B cell (primary cell): ENCODE measurements around the gene UGT2B15. TPM values are rescaled to one million over a fixed set of nuclear protein-coding genes. Genes with fewer than 3 reads are reported as not detected.

Source experiments
- ATAC-seq: fragments of 200-7000 bp; cut with Tn5 transposase; one replicate; pipeline ENCODE4 v1.10.0; 2021; ENCODE audit warnings: low read depth, mild to moderate bottlenecking, moderate number of reproducible peaks, moderate library complexity
- CTCF ChIA-PET: fragments of 350-600 bp; sonication (Branson Sonifier 250); formaldehyde crosslinking; loops from one replicate; lab custom pipeline; 2021; ENCODE audit warnings: antibody characterized with exemption, inconsistent platforms; lab: Charles Lee
- POLR2A ChIA-PET: fragments of 350-600 bp; sonication (Branson Sonifier 250); formaldehyde crosslinking; loops from one replicate; lab custom pipeline; 2021; ENCODE audit warnings: antibody characterized with exemption; lab: Charles Lee
- DNase-seq: peaks from one replicate; pipeline ENCODE4 v3.0.0; 2013
- H2AFZ ChIP-seq: 2 replicates; pipeline ENCODE4 v1.6.1; 2012; ENCODE audit warnings: mild to moderate bottlenecking, low read depth, low read length; ENCODE audit not compliant: insufficient read depth, poor library complexity, severe bottlenecking
- H3K27ac ChIP-seq, 2 donors: 1 replicate in 1 of 2; 2 replicates in 1 of 2; pipeline ENCODE4 v1.5.1; 2012 to 2013; ENCODE audit warnings: low read length in 2 of 2, mild to moderate bottlenecking in 2 of 2, moderate library complexity in 1 of 2
- H3K27me3 ChIP-seq, 4 experiments: fragments of 200-600 bp in 1 of 4; sonication (generic) in 1 of 4; replicated peaks in 1 of 4; 1 replicate in 2 of 4; 2 replicates in 2 of 4; pipeline versions ENCODE4 v1.6.1 to v1.7.0; 2013 to 2016; ENCODE audit warnings: low read length in 3 of 4, mild to moderate bottlenecking in 2 of 4, mixed read lengths in 1 of 4, moderate library complexity in 1 of 4; ENCODE audit not compliant: insufficient read depth in 4 of 4, control insufficient read depth in 3 of 4; ENCODE audit errors: control extremely low read depth in 1 of 4
- H3K36me3 ChIP-seq, 2 experiments: replicated peaks in 1 of 2; 1 replicate in 1 of 2; 2 replicates in 1 of 2; pipeline versions ENCODE4 v1.6.1 to v1.7.1; 2013; ENCODE audit warnings: low read length in 1 of 2; ENCODE audit not compliant: insufficient read depth in 2 of 2, control insufficient read depth in 1 of 2; ENCODE audit errors: control extremely low read depth in 1 of 2, extremely low read depth in 1 of 2
- H3K4me1 ChIP-seq, 2 donors: fragments of 200-600 bp in 1 of 2; sonication (generic) in 1 of 2; 1 replicate in 1 of 2; 2 replicates in 1 of 2; pipeline versions ENCODE4 v1.5.1 to v1.6.1; 2013 to 2017; ENCODE audit warnings: low read length in 2 of 2; ENCODE audit not compliant: control insufficient read depth in 2 of 2, insufficient read depth in 2 of 2
- H3K4me2 ChIP-seq: replicated peaks from 2 replicates; pipeline ENCODE3; 2012; ENCODE audit warnings: mild to moderate bottlenecking, low read depth, low read length; ENCODE audit not compliant: poor library complexity, severe bottlenecking
- H3K4me3 ChIP-seq, 5 experiments: fragments of 200-600 bp in 1 of 5; sonication (generic) in 1 of 5; 1 replicate in 3 of 5; 2 replicates in 2 of 5; pipeline versions ENCODE4 v1.5.1 to v1.7.0; 2011 to 2016; ENCODE audit warnings: low read length in 4 of 5, mild to moderate bottlenecking in 4 of 5, low read depth in 2 of 5, control low read depth in 1 of 5, moderate library complexity in 1 of 5; ENCODE audit not compliant: insufficient read depth in 1 of 5; ENCODE audit errors: control extremely low read depth in 1 of 5, extremely low read depth in 1 of 5
- H3K79me2 ChIP-seq: fragments of 200-600 bp; sonication (generic); one replicate; pipeline ENCODE4 v1.6.0; 2016; ENCODE audit warnings: low read length; ENCODE audit not compliant: control insufficient read depth, insufficient read depth
- H3K9ac ChIP-seq: fragments of 200-600 bp; sonication (generic); 2 replicates; pipeline ENCODE4 v1.6.1; 2017; ENCODE audit warnings: mild to moderate bottlenecking, low read length, moderate library complexity
- H3K9me3 ChIP-seq, 3 donors: one replicate each; pipeline versions ENCODE4 v1.6.1 to v1.7.1; 2013; ENCODE audit warnings: low read length in 2 of 3; ENCODE audit not compliant: control insufficient read depth in 2 of 3, insufficient read depth in 1 of 3; ENCODE audit errors: control extremely low read depth in 1 of 3
- H4K20me1 ChIP-seq: 2 replicates; pipeline ENCODE4 v1.6.0; 2012; ENCODE audit warnings: mild to moderate bottlenecking, low read length; ENCODE audit not compliant: insufficient read depth, control insufficient read depth, poor library complexity, severe bottlenecking
- H3K27ac Mint-ChIP-seq: one replicate; pipeline ENCODE4 v1.8.0; 2021; ENCODE audit warnings: mixed read lengths
- H3K27me3 Mint-ChIP-seq: one replicate; pipeline ENCODE4 v1.8.0; 2021; ENCODE audit warnings: mixed read lengths
- H3K4me1 Mint-ChIP-seq: one replicate; pipeline ENCODE4 v1.8.0; 2021; ENCODE audit warnings: mixed read lengths
- H3K4me3 Mint-ChIP-seq: one replicate; pipeline ENCODE4 v1.8.0; 2021; ENCODE audit warnings: mixed read lengths
- H3K9me3 Mint-ChIP-seq: one replicate; pipeline ENCODE4 v1.8.0; 2022; ENCODE audit warnings: mixed read lengths; ENCODE audit not compliant: insufficient read depth
- CTCF ChIP-seq: fragments of 200-600 bp; IDR thresholded peaks from one replicate; pipeline ENCODE4 v1.8.0; 2022; ENCODE audit warnings: antibody characterized with exemption, mild to moderate bottlenecking
- EZH2 ChIP-seq: IDR thresholded peaks from 2 replicates; pipeline ENCODE4 v1.6.1; 2012; ENCODE audit warnings: borderline replicate concordance, low read depth, mild to moderate bottlenecking, moderate library complexity, low read length; ENCODE audit not compliant: insufficient read depth, poor library complexity, severe bottlenecking
- WGBS: methylation state at CpG from one replicate; pipeline ENCODE4 v1.1.5; 2013; ENCODE audit warnings: missing lambda C conversion rate; ENCODE audit not compliant: insufficient coverage; 5-methylcytosine and 5-hydroxymethylcytosine counted together
- intact Hi-C: fragments of 100-400 bp; cut with micrococcal nuclease; formaldehyde crosslinking; loops from one replicate; pipeline ENCODE4 v1.10.0; 2022
- polyA plus RNA-seq: library from polyadenylated mRNA; depleted of rRNA; stranded (reverse); fragments of >200 nt; gene quantifications from 2 replicates; pipeline ENCODE4 v1.2.3, GENCODE V29; 2012
- total RNA-seq, 2 donors: library from RNA; stranded (reverse); fragments of 120-200 nt in 1 of 2; gene quantifications; 1 replicate in 1 of 2; 2 replicates in 1 of 2; pipeline versions ENCODE4 v1.2.3 to v1.2.4, GENCODE V29; 2013 to 2022

UGT2B15 gene
- total and polyA plus RNA-seq, 2 donors (not counting 1 experiment from before 2014, with no cell fraction given): not detected

- CTCF ChIA-PET: no interaction called here
Observed at GRCh38 chr4:68700152-68700551, 29.7 kb upstream of the UGT2B15 start.

More at GRCh38 chr4:68700152-68700551, 29.7 kb upstream of the UGT2B15 start:
- no peak overlapping the region for H3K27ac Mint-ChIP-seq
- Histone ChIP-seq H3K4me3 (no peak overlapping the region), H3K79me2 (no peaks in the 10 kb centered on the region), H3K9ac (no peak overlapping the region), H4K20me1 (no peaks in the 10 kb centered on the region), H3K4me1 (no peaks in the 10 kb centered on the region), H3K9me3 (no peaks in the 10 kb centered on the region), H3K36me3 (no peaks in the 10 kb centered on the region), H3K27ac (no peak overlapping the region), H3K27me3 (no peaks in the 10 kb centered on the region), H3K4me2 (no peak overlapping the region), H2AFZ (no peak overlapping the region)
- 29% methylated on average over 1 of the region's 3 CpGs for WGBS
- H3K4me3 Mint-ChIP-seq: no peak overlapping the region
- POLR2A ChIA-PET: no interaction called here
- DNase-seq (no peak), ATAC-seq (no peak)
- no peaks in the 10 kb centered on the region for H3K9me3 Mint-ChIP-seq
- intact Hi-C loops: no loop called here
- TF ChIP-seq CTCF: no peak
- no peak for TF ChIP-seq EZH2
- no peaks in the 10 kb centered on the region for H3K27me3 Mint-ChIP-seq
- H3K4me1 Mint-ChIP-seq: no peaks in the 10 kb centered on the region
